Upper lobe of right lung (tissue), 1 donor: ENCODE results near the gene PRUNE2. TPM values are rescaled to one million over a fixed set of nuclear protein-coding genes. Genes with fewer than 3 reads are reported as not detected.

Experiments used
- ATAC-seq: fragments of 200-7000 bp; cut with Tn5 transposase; one replicate; pipeline ENCODE4 v1.9.1; 2020; ENCODE audit warnings: mild to moderate bottlenecking, moderate library complexity
- DNase-seq: peaks from one replicate; pipeline ENCODE4 v3.0.0-alpha.2; 2020
- H3K27ac ChIP-seq: fragments of 200-600 bp; one replicate; pipeline ENCODE4 v1.8.0; 2022
- H3K27me3 ChIP-seq: fragments of 200-600 bp; one replicate; pipeline ENCODE4 v1.8.0; 2022; ENCODE audit warnings: mild to moderate bottlenecking
- H3K36me3 ChIP-seq: fragments of 200-600 bp; one replicate; pipeline ENCODE4 v1.8.0; 2022
- H3K4me1 ChIP-seq: fragments of 200-600 bp; one replicate; pipeline ENCODE4 v1.8.0; 2022
- H3K4me3 ChIP-seq: fragments of 200-600 bp; one replicate; pipeline ENCODE4 v1.8.0; 2022; ENCODE audit warnings: mild to moderate bottlenecking
- H3K9me3 ChIP-seq: fragments of 200-600 bp; one replicate; pipeline ENCODE4 v1.8.0; 2022
- CTCF ChIP-seq: fragments of 200-600 bp; IDR thresholded peaks from one replicate; pipeline ENCODE4 v1.8.0; 2022; ENCODE audit warnings: antibody characterized with exemption
- intact Hi-C: fragments of 100-400 bp; cut with DNase I; formaldehyde crosslinking; loops from one replicate; pipeline ENCODE4 v1.11.0; 2022
- total RNA-seq: library from RNA; stranded (reverse); fragmentation: NEBNext Ultra II Directional; extraction: Animal tissue kit (Norgen Biotek cat#: 25700); gene quantifications from one replicate; pipeline ENCODE4 v1.2.1, GENCODE V29; 2021
- donor health status: DM: no; HTN: yes; CAD: no; lungs with severe emphysema.

Gene PRUNE2
- total RNA-seq, 1 donor from 2014 or later = 7.4 TPM

- intact Hi-C loops = no loop called here
- Histone ChIP-seq H3K27ac (no peak overlapping the region), H3K9me3 (no peaks in the 10 kb centered on the region), H3K36me3 (no peaks in the 10 kb centered on the region), H3K27me3 (peaks cover 8% of the 10 kb centered on the region), H3K4me3 (no peak overlapping the region), H3K4me1 (no peaks in the 10 kb centered on the region)
- ATAC-seq (no peak), DNase-seq (no peak)
- TF ChIP-seq CTCF = no peak
Measured at GRCh38 chr9:76897804-76898525, 7.9 kb downstream of the PRUNE2 start.

- TF ChIP-seq CTCF = no peak
- H3K27ac ChIP-seq = no peak overlapping the region
- no peaks in the 10 kb centered on the region for H3K4me1 ChIP-seq
- DNase-seq (no peak), ATAC-seq (no peak)
- no peaks in the 10 kb centered on the region for H3K36me3 ChIP-seq
- no peaks in the 10 kb centered on the region for H3K9me3 ChIP-seq
- intact Hi-C loops = no loop called here
- H3K27me3 ChIP-seq = peaks cover 10% of the 10 kb centered on the region
- no peak overlapping the region for H3K4me3 ChIP-seq
Measured at GRCh38 chr9:76896035-76896434, 9.9 kb downstream of the PRUNE2 start.

GRCh38 chr9:76895186-76895585, 10.7 kb downstream of the PRUNE2 start:
- Histone ChIP-seq H3K4me3 (no peak overlapping the region), H3K9me3 (no peaks in the 10 kb centered on the region), H3K4me1 (no peaks in the 10 kb centered on the region), H3K27ac (no peak overlapping the region), H3K36me3 (no peaks in the 10 kb centered on the region), H3K27me3 (peaks cover 12% of the 10 kb centered on the region)
- no peak for DNase-seq
- intact Hi-C loops = no loop called here
- ATAC-seq = no peak
- no peak for TF ChIP-seq CTCF

GRCh38 chr9:76894198-76894597, 11.7 kb downstream of the PRUNE2 start:
- DNase-seq (no peak), ATAC-seq (no peak)
- no peak overlapping the region for H3K4me3 ChIP-seq
- H3K9me3 ChIP-seq = no peaks in the 10 kb centered on the region
- no peak for TF ChIP-seq CTCF
- intact Hi-C loops = no loop called here
- no peaks in the 10 kb centered on the region for H3K4me1 ChIP-seq
- no peaks in the 10 kb centered on the region for H3K36me3 ChIP-seq
- no peak overlapping the region for H3K27ac ChIP-seq
- H3K27me3 ChIP-seq = peaks cover 12% of the 10 kb centered on the region

GRCh38 chr9:76893395-76893932, 12.4 kb downstream of the PRUNE2 start:
- no peaks in the 10 kb centered on the region for H3K4me1 ChIP-seq
- no peak for ATAC-seq
- no peak overlapping the region for H3K27ac ChIP-seq
- H3K27me3 ChIP-seq = peaks cover 12% of the 10 kb centered on the region
- intact Hi-C loops = no loop called here
- no peak for DNase-seq
- no peak overlapping the region for H3K4me3 ChIP-seq
- no peaks in the 10 kb centered on the region for H3K36me3 ChIP-seq
- H3K9me3 ChIP-seq = no peaks in the 10 kb centered on the region
- TF ChIP-seq CTCF = no peak
